GM08714 (cell line): ENCODE data around the gene TRIM65.
A peak's percentile ranks its signal among the peaks of the same experiment; 100 is the strongest.
"Not testable (repeated sequence)": the region's sequence is repeated elsewhere in the genome, so short reads cannot be mapped to it uniquely, and the experiment has no call there.

Experiments used
- H3K4me3 ChIP-seq: fragments of 200-500 bp; sonication (Bioruptor generic); 2 replicates; pipeline ENCODE4 v1.5.1; 2014; ENCODE audit warnings: mild to moderate bottlenecking, low read length, inconsistent platforms
- ZNF274 ChIP-seq: IDR thresholded peaks from 2 replicates; pipeline ENCODE4 v1.6.1; 2012; ENCODE audit warnings: mild to moderate bottlenecking, low read depth, low read length

The TRIM65 gene

GRCh38 chr17:75895370-75896155 lies 1.2 kb downstream of the TRIM65 start:
- peak overlapping the region; percentile 77 for H3K4me3 ChIP-seq
- TF ChIP-seq ZNF274, result no peak

GRCh38 chr17:75894049-75894733 lies 2.6 kb downstream of the TRIM65 start:
- TF ChIP-seq ZNF274, result no peak
- no peak overlapping the region for H3K4me3 ChIP-seq

GRCh38 chr17:75893305-75894048 lies 3.3 kb downstream of the TRIM65 start:
- no peak for TF ChIP-seq ZNF274
- no peak overlapping the region for H3K4me3 ChIP-seq

GRCh38 chr17:75892556-75893224 lies 4.1 kb downstream of the TRIM65 start:
- TF ChIP-seq ZNF274, result no peak

GRCh38 chr17:75891605-75892555 lies 4.9 kb downstream of the TRIM65 start:
- no peak for TF ChIP-seq ZNF274
- H3K4me3 ChIP-seq, result no peak overlapping the region

More at GRCh38 chr17:75892556-75893224, 4.1 kb downstream of the TRIM65 start:
- H3K4me3 ChIP-seq, result no peak overlapping the region

GRCh38 chr17:75891022-75891604 lies 5.6 kb downstream of the TRIM65 start:
- H3K4me3 ChIP-seq, result no peak overlapping the region
- no peak for TF ChIP-seq ZNF274

GRCh38 chr17:75889454-75889853 lies 7.3 kb downstream of the TRIM65 start:
- H3K4me3 ChIP-seq, result no peak overlapping the region
- no peak for TF ChIP-seq ZNF274

- H3K4me3 ChIP-seq, result no peak overlapping the region
- TF ChIP-seq ZNF274, result no peak
These were observed 8.3 kb downstream of the TRIM65 start for GRCh38 chr17:75888484-75888883.

- H3K4me3 ChIP-seq, result not testable (repeated sequence)
These were observed 10.9 kb downstream of the TRIM65 start for GRCh38 chr17:75885860-75886259.

- TF ChIP-seq ZNF274, result no peak
- H3K4me3 ChIP-seq, result no peak overlapping the region
These were observed 11.3 kb downstream of the TRIM65 start for GRCh38 chr17:75885431-75885830.

- TF ChIP-seq ZNF274, result no peak
- H3K4me3 ChIP-seq, result no peak overlapping the region
These were observed 14.9 kb downstream of the TRIM65 start for GRCh38 chr17:75881678-75882454.

GRCh38 chr17:75880266-75880665 lies 16.5 kb downstream of the TRIM65 start:
- TF ChIP-seq ZNF274, result no peak

More at GRCh38 chr17:75880266-75880665, 16.5 kb downstream of the TRIM65 start:
- no peak overlapping the region for H3K4me3 ChIP-seq
